OCI-LY3 (cell line): ENCODE results near the gene TMEM234.

Experiments used
- H2AFZ ChIP-seq: fragments of 200-600, 300-600 bp; shearing (Covaris generic); 2 replicates; pipeline ENCODE4 v1.6.0; 2014; ENCODE audit warnings: antibody characterized with exemption, low read depth, low read length
- H3K27ac ChIP-seq: fragments of 200-600, 300-600 bp; sonication (generic); 2 replicates; pipeline ENCODE4 v1.5.1; 2014; ENCODE audit warnings: mild to moderate bottlenecking, low read length, moderate library complexity, mixed read lengths
- H3K27me3 ChIP-seq: fragments of 200-600, 300-600 bp; sonication (generic); 2 replicates; pipeline ENCODE4 v1.6.1; 2014; ENCODE audit warnings: low read depth, low read length, mixed read lengths
- H3K36me3 ChIP-seq: fragments of 200-600, 300-600 bp; sonication (generic); replicated peaks from 2 replicates; pipeline ENCODE3; 2014; ENCODE audit warnings: low read depth, low read length, mixed read lengths
- H3K4me1 ChIP-seq: fragments of 300-600, 200-600 bp; sonication (generic); 2 replicates; pipeline ENCODE4 v1.6.1; 2014; ENCODE audit warnings: low read length, mixed read lengths
- H3K4me2 ChIP-seq: fragments of 200-600, 300-600 bp; sonication (generic); 2 replicates; pipeline ENCODE4 v1.6.1; 2014; ENCODE audit warnings: low read length, mixed read lengths
- H3K4me3 ChIP-seq: fragments of 300-600, 200-600 bp; sonication (generic); 2 replicates; pipeline ENCODE4 v1.5.1; 2014; ENCODE audit warnings: antibody characterized with exemption, mild to moderate bottlenecking, low read length, moderate library complexity
- H3K79me2 ChIP-seq: fragments of 300-600, 200-600 bp; shearing (Covaris generic); 2 replicates; pipeline ENCODE4 v1.6.1; 2014; ENCODE audit warnings: mild to moderate bottlenecking, low read length, mixed read lengths
- H3K9ac ChIP-seq: fragments of 300-600, 200-600 bp; shearing (Covaris generic); 2 replicates; pipeline ENCODE4 v1.6.0; 2014; ENCODE audit warnings: mild to moderate bottlenecking, low read length, moderate library complexity
- H3K9me3 ChIP-seq: fragments of 200-600, 300-600 bp; shearing (Covaris generic); 2 replicates; pipeline ENCODE4 v1.6.1; 2014; ENCODE audit warnings: low read length, mixed read lengths; ENCODE audit not compliant: insufficient read depth
- H4K20me1 ChIP-seq: fragments of 200-600, 300-600 bp; sonication (generic); 2 replicates; pipeline ENCODE4 v1.6.1; 2016; ENCODE audit warnings: low read length, mixed read lengths; ENCODE audit not compliant: insufficient read depth
- EZH2phosphoT487 ChIP-seq: fragments of 200-600 bp; shearing (Covaris generic); IDR thresholded peaks from 2 replicates; pipeline ENCODE4 v1.6.1; 2018; ENCODE audit warnings: antibody characterized with exemption, mixed run types, low read depth
- TF ChIP-seq, protein P1 (sequence below): fragments of 200-600, 300-600 bp; sonication (generic); IDR thresholded peaks from 2 replicates; pipeline ENCODE4 v1.5.1; 2014; ENCODE audit warnings: antibody characterized with exemption, low read length, low read depth

The TMEM234 gene

DNA sequence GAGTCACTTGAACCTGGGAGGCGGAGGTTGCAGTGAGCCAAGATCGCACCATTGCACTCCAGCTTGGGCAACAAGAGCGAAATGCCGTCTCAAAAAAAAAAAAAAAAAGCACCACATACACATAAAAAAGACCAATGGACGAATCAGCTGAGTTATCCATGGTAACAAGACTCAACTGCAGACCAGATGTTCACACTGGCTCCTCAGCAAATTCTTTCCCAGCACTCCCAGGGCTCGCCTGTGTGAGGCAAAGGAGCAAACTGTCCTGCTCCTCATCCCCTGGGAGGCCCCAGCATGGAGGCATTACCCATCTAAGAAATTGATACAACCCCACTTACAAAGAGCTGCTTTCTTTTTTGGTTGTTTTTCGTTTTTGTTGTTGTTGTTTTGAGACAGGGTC, 3.1 kb downstream of the TMEM234 start:
- H2AFZ ChIP-seq: no peak overlapping the region
- H3K4me1 ChIP-seq: peaks cover 11% of the 10 kb centered on the region
- no peaks in the 10 kb centered on the region for H3K36me3 ChIP-seq
- no peaks in the 10 kb centered on the region for H3K27me3 ChIP-seq
- no peaks in the 10 kb centered on the region for H4K20me1 ChIP-seq
- H3K27ac ChIP-seq: no peak overlapping the region
- H3K9me3 ChIP-seq: no peaks in the 10 kb centered on the region
- peaks cover 18% of the 10 kb centered on the region for H3K79me2 ChIP-seq
- TF ChIP-seq EZH2phosphoT487: no peak
- TF ChIP-seq, protein P1, sequence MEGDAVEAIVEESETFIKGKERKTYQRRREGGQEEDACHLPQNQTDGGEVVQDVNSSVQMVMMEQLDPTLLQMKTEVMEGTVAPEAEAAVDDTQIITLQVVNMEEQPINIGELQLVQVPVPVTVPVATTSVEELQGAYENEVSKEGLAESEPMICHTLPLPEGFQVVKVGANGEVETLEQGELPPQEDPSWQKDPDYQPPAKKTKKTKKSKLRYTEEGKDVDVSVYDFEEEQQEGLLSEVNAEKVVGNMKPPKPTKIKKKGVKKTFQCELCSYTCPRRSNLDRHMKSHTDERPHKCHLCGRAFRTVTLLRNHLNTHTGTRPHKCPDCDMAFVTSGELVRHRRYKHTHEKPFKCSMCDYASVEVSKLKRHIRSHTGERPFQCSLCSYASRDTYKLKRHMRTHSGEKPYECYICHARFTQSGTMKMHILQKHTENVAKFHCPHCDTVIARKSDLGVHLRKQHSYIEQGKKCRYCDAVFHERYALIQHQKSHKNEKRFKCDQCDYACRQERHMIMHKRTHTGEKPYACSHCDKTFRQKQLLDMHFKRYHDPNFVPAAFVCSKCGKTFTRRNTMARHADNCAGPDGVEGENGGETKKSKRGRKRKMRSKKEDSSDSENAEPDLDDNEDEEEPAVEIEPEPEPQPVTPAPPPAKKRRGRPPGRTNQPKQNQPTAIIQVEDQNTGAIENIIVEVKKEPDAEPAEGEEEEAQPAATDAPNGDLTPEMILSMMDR: no peak
- H3K9ac ChIP-seq: no peak overlapping the region
- H3K4me3 ChIP-seq: no peak overlapping the region
- no peak overlapping the region for H3K4me2 ChIP-seq

- H3K9ac ChIP-seq: no peak overlapping the region
- H3K9me3 ChIP-seq: no peaks in the 10 kb centered on the region
- H3K27ac ChIP-seq: no peak overlapping the region
- no peak overlapping the region for H2AFZ ChIP-seq
- no peaks in the 10 kb centered on the region for H3K79me2 ChIP-seq
- H4K20me1 ChIP-seq: no peaks in the 10 kb centered on the region
- H3K27me3 ChIP-seq: no peaks in the 10 kb centered on the region
- H3K4me2 ChIP-seq: no peak overlapping the region
- H3K36me3 ChIP-seq: no peaks in the 10 kb centered on the region
- H3K4me1 ChIP-seq: peaks cover 12% of the 10 kb centered on the region
- H3K4me3 ChIP-seq: no peak overlapping the region
- no peak for TF ChIP-seq EZH2phosphoT487
Observed at GRCh38 chr1:32216566-32216965, 5.6 kb downstream of the TMEM234 start.

DNA sequence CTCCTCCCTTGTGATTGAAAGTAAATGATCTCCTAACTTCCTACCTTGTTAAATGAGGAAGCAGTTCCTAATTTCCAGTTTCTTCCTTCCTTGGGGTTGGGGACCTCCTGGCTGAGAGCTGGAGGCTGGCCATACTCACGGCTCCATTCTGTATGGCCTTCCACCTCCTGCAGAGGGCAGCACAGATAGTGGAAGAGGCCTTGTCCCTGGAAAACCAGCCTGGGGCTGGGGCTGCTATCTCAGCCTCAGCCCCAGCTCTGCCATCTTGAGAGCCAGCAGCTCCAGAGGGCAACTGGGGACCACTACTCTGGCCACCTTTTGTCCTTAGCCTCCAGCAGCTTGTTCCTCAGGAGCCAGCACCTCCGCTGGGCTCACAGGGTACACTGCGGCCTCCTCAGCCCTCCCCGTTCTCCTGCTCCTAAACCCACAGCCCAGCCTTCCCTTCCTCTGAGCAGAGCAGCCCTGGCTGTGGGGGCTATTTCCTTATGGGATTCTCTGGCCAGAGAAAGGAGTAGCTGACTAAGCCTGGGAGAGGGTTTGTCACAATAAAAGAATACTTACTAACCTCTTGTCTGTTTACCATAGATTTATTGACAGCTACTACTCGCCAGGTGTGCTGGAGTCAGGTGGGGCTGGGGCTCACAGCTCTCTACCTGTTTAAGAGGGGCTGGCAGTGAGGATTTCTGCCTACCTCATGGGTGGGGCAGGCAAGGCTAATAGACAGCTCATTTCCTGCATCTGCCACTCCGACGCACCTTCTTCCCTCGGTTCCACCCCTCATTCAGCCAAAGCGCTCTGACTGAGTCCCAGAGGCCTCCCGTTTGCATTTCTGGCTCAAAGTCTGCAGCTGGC, 6.3 kb downstream of the TMEM234 start:
- no peak overlapping the region for H3K9ac ChIP-seq

DNA sequence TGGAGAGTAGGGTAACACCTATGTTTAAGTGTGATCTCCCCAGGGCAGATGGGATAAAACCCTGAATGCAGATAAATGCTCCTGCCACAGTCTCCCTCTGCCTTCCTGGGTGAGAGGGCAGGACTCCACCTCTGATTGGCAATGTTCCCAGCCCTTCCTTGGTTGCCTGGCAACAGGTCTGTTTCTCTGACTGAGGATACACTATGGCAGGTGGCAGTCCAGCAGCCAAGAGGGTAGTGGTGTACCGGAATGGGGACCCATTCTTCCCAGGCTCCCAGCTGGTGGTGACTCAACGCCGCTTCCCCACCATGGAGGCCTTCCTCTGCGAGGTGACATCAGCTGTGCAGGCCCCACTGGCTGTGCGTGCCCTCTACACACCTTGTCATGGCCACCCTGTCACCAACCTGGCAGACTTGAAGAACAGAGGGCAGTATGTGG, 13.2 kb downstream of the TMEM234 start, which contains the start of gene DCDC2B:
Gene DCDC2B (plus strand): TSS at position 199 of the 438 bp plus-strand sequence. CDS start 5 bp downstream, at position 204.
- Histone ChIP-seq H3K4me1 (peaks cover 30% of the 10 kb centered on the region), H3K27me3 (no peaks in the 10 kb centered on the region), H3K9me3 (no peaks in the 10 kb centered on the region), H4K20me1 (no peaks in the 10 kb centered on the region), H3K36me3 (peaks cover 19% of the 10 kb centered on the region), H3K4me3 (no peak within 1 kb of the TSS), H3K27ac (no peak within 1 kb of the TSS), H3K79me2 (no peaks in the 10 kb centered on the region), H2AFZ (no peak within 1 kb of the TSS), H3K4me2 (no peak within 1 kb of the TSS), H3K9ac (no peak within 1 kb of the TSS)
- TF ChIP-seq EZH2phosphoT487: no peak
- TF ChIP-seq, protein P1: no peak

More for the DNA sequence above, 6.3 kb downstream of the TMEM234 start:
- Histone ChIP-seq H3K27me3 (no peaks in the 10 kb centered on the region), H3K4me3 (no peak overlapping the region), H4K20me1 (no peaks in the 10 kb centered on the region), H2AFZ (no peak overlapping the region), H3K9me3 (no peaks in the 10 kb centered on the region), H3K79me2 (no peaks in the 10 kb centered on the region), H3K4me2 (no peak overlapping the region), H3K27ac (no peak overlapping the region), H3K4me1 (peaks cover 5% of the 10 kb centered on the region; the same call in 1 of the 2 replicates), H3K36me3 (no peaks in the 10 kb centered on the region)
- TF ChIP-seq, protein P1: peak; percentile 72
- no peak for TF ChIP-seq EZH2phosphoT487
